T47D (cell line): Measurements from ENCODE around the gene ZNF813.
A peak's percentile ranks its signal among the peaks of the same experiment; 100 is the strongest.
"Not testable (repeated sequence)": the region's sequence is repeated elsewhere in the genome, so short reads cannot be mapped to it uniquely, and the experiment has no call there.

Experiments
- DNase-seq, 2 experiments: peaks; one replicate each; pipeline versions ENCODE4 v3.0.0 to v3.0.0-alpha.2; 2011 to 2012; ENCODE audit warnings: low read depth in 1 of 2, low spot score in 1 of 2
- JUND ChIP-seq: IDR thresholded peaks from 2 replicates; pipeline ENCODE4 v1.6.1; 2012; ENCODE audit warnings: low read depth
- in situ Hi-C: cut with HindIII; loops from 2 replicates; pipeline ENCODE4 v1.10.0; 2016; ENCODE audit warnings: low sequenced_read_pairs, low pct_unique_long_range_greater_than_20kb

Gene ZNF813

GRCh38 chr19:53467485-53468262 lies at the start of gene ZNF813:
Gene ZNF813 (plus strand): TSS chr19:53467733. CDS start chr19:53483823, 16,090 bp downstream.
- no peak for TF ChIP-seq JUND
- in situ Hi-C loops: no loop called here
- DNase-seq: peak; percentile 81 to 89

- DNase-seq, in situ Hi-C loops: not testable (repeated sequence)
Measured at GRCh38 chr19:53420520-53421315, 46.8 kb upstream of the ZNF813 start.

GRCh38 chr19:53422551-53422950 lies 45.0 kb upstream of the ZNF813 start:
- no peak for DNase-seq
- in situ Hi-C loops: no loop called here
- TF ChIP-seq JUND: no peak

- DNase-seq, in situ Hi-C loops: not testable (repeated sequence)
Measured at GRCh38 chr19:53423074-53423473, 44.5 kb upstream of the ZNF813 start.

DNA sequence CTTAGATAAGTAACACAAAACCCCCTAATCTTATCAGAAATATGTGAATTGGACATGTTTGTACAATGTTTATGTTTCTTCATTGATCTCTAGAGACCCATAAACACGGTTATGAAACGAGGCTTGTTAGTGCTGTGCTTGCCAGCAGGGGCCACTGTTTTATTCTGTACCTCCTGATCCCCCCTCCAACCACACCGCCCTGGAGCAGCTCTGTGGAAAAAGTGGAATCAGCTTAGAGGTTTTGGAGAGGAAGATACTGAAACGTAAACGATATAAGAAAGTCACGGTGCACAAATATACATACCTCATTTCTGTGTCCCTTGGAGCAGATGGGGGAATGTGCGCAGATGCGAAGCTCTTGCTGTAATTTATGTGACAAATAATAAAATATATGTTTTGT lies 43.9 kb upstream of the ZNF813 start:
- DNase-seq: peak in 1 of 2 experiments; percentile 26
- in situ Hi-C loops: not testable (repeated sequence)

GRCh38 chr19:53424968-53425597 lies 42.5 kb upstream of the ZNF813 start:
- peak; percentile 18 to 73 for DNase-seq
- in situ Hi-C loops: no loop called here
- no peak for TF ChIP-seq JUND

DNA sequence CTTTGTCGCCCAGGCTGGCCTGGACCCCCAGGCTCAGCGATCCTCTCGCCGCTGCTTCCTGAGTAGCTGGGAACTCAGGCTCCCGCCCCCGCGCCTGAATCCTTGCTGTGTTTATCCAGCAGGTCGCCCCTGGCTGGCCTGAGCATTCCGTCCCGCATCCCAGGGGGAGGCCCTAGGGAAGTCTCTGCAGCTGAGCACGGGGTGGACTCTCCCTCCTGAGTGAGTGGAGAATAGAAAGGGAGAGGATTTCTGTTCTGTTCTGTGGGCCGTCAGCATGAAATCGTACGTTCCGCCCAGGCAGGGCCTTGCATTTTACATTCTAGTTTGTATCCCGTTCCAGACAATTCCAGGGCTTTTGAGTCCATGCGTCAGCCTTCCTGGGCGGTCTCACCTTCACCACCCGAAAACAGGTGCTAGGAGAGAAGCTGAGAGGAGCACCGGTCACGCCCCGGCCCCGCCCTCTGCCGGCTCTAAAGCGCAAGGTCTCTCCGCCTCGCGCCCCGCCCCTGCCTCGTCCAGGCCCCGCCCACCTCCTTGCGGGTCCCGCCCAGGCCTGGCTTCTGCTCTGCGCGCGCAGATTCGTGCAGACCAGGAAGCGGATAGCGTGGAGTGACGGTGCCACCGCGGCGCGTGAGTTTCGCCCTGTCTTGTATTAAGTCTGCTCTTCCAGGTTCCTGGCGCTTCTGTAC lies 36.0 kb upstream of the ZNF813 start, which contains the start of gene ZNF761:
ZNF761 (plus strand) TSS at position 586 of the 689 bp plus-strand sequence. CDS start 15,285 bp downstream, outside the sequence.
- DNase-seq: peak; percentile 42 to 96
- TF ChIP-seq JUND: no peak
- in situ Hi-C loops: no loop called here

- in situ Hi-C loops: no loop called here
- DNase-seq: peak in 1 of 2 experiments; percentile 13
- TF ChIP-seq JUND: no peak
Measured at GRCh38 chr19:53432088-53432661, 35.4 kb upstream of the ZNF813 start.

DNA sequence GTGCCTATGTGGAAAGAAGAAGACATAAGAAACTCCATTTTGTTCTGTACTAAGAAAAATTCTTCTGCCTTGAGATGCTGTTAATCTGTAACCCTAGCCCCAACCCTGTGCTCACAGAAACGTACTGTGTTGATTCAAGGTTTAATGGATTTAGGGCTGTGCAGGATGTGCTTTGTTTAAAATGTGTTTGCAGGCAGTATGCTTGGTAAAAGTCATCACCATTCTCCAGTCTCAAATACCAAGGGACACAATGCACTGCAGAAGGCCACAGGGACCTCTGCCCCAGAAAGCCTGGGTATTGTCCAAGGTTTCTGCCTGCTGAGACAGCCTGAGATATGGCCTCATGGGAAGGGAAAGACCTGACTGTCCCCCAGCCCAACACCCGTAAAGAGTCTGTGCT lies 23.7 kb upstream of the ZNF813 start:
- DNase-seq, in situ Hi-C loops: not testable (repeated sequence)

DNA sequence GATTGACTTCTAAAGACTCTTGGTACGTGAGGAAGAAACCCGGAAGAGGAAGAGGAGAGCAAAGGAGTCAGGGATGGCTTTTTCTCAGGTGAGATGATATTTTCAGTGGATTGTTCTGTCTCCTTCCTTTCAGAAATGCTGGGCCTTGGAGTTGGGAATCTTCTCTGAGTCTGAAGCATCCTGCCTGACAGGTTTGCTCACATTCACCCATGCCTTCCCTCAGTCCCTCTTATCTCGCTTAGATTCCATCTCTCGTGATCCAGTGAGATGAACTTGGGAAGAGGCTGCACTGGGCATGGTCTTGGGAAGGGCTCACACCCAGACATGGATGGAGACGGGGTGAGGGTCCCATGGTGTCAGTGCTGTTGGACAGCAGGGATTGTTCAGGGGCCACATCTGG lies 20.3 kb upstream of the ZNF813 start:
- in situ Hi-C loops, DNase-seq: not testable (repeated sequence)

DNA sequence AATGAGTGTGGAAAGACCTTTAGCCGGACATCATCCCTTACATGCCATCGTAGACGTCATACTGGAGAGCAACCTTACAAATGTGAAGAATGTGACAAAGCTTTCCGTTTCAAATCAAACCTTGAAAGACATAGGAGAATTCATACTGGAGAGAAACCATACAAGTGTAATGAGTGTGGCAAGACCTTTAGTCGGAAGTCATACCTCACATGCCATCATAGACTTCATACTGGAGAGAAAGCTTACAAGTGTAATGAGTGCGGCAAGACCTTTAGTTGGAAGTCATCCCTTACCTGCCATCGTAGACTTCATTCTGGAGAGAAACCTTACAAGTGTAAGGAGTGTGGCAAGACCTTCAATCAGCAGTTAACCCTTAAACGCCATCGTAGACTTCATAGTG lies 11.7 kb upstream of the ZNF813 start:
- no peak for DNase-seq
- TF ChIP-seq JUND: no peak
- in situ Hi-C loops: no loop called here

GRCh38 chr19:53460131-53460721 lies 7.3 kb upstream of the ZNF813 start:
- DNase-seq, in situ Hi-C loops: not testable (repeated sequence)
